Dendritic cell treated with granulocyte-macrophage colony-stimulating factor and Interleukin-4, amounts not matched to agents 40 ng/mL and 50 ng/mL, for 4 days (primary cell): ENCODE measurements around the gene ZFR2.

Experiments used
- H3K27ac Mint-ChIP-seq: one replicate; pipeline ENCODE4 v1.8.0; 2022; ENCODE audit warnings: mild to moderate bottlenecking, mixed read lengths
- H3K27me3 Mint-ChIP-seq: one replicate; pipeline ENCODE4 v1.8.0; 2022; ENCODE audit warnings: mild to moderate bottlenecking, mixed read lengths
- H3K36me3 Mint-ChIP-seq: one replicate; pipeline ENCODE4 v1.8.0; 2022; ENCODE audit warnings: low read depth, mixed read lengths
- H3K4me1 Mint-ChIP-seq: one replicate; pipeline ENCODE4 v1.8.0; 2022; ENCODE audit warnings: low read depth, mixed read lengths
- H3K4me3 Mint-ChIP-seq: one replicate; pipeline ENCODE4 v1.8.0; 2022; ENCODE audit warnings: mild to moderate bottlenecking, moderate library complexity, mixed read lengths
- H3K9me3 Mint-ChIP-seq: one replicate; pipeline ENCODE4 v1.8.0; 2022; ENCODE audit warnings: mixed read lengths
- intact Hi-C: fragments of 100-400 bp; cut with micrococcal nuclease; formaldehyde crosslinking; loops from one replicate; pipeline ENCODE4 v1.15.0; 2022

ZFR2 gene

DNA sequence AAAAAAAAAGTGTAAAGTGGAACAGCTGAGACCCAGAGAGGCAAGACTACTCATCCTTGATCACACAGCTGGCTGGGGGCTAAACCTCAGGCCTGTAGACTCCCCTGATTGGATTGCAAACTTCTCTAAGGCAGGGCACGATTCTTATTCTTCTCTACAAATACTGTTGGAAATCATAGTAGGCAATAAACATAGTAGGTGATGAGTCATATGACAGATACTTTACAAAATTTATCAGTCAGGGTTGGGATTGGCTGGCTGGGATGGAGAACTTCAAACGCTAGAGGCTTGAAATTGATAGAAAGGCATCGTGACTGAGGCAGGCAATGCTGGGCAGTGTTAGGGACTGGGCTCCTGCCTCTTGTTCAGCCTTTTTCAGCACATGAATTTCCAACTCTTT, 76.7 kb downstream of the ZFR2 start:
- Mint-ChIP-seq H3K4me3 (no peak overlapping the region), H3K4me1 (no peaks in the 10 kb centered on the region), H3K9me3 (peaks cover 19% of the 10 kb centered on the region), H3K27me3 (peaks cover 46% of the 10 kb centered on the region), H3K36me3 (no peaks in the 10 kb centered on the region), H3K27ac (no peak overlapping the region)
- intact Hi-C loops = no loop called here

DNA sequence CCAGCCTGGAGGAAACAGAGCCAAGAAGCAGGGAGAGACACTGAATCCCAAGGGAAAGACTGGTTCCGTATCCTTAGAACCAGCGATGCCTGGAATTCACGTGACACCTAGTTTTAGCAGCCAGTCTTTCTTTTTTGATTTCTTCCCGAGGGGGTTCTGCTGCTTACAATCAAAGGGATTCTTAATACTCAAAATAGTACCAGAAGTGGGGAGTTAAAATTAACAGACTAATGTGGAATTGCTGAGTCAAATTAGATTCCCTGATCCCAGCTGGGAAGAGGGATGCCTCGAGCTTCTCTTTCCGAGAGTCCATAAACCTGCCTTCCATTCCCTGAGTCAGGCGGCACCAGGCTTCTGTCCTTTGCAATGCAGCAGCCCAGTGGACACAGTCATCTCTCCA, 77.9 kb downstream of the ZFR2 start:
- Mint-ChIP-seq H3K27me3 (peaks cover 45% of the 10 kb centered on the region), H3K4me1 (no peaks in the 10 kb centered on the region), H3K36me3 (no peaks in the 10 kb centered on the region), H3K9me3 (peaks cover 8% of the 10 kb centered on the region), H3K4me3 (no peak overlapping the region), H3K27ac (no peak overlapping the region)
- intact Hi-C loops = no loop called here

DNA sequence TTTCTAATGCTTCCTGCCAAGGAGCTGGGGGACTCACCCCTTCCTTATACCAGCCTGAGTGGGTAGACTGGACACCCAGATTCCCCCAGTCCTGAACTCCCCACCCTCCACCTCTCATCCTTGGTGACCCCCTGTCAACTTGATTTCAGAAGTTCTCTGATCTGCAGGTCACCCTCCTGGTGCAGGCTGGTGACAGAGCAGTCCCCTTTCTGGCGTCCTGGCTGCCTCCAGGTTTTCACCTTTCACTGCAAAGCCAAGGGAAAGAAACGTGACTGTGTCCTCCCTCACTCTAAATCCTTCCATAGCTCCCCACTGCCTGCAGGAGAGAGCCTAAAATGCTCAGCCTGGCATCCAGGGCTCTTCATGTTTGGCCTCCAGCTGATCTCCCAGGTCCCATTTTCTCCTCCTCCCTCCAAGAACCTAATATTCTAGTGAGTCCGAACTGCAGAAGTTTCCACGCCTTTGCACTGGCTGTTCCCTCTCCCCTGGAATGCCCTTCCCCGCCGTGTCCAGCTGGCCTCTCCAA, 78.6 kb downstream of the ZFR2 start:
- Mint-ChIP-seq H3K9me3 (peaks cover 8% of the 10 kb centered on the region), H3K27ac (no peak overlapping the region), H3K27me3 (peaks cover 46% of the 10 kb centered on the region), H3K4me3 (no peak overlapping the region), H3K4me1 (peaks cover 2% of the 10 kb centered on the region), H3K36me3 (peaks cover 2% of the 10 kb centered on the region)
- intact Hi-C loops = no loop called here

DNA sequence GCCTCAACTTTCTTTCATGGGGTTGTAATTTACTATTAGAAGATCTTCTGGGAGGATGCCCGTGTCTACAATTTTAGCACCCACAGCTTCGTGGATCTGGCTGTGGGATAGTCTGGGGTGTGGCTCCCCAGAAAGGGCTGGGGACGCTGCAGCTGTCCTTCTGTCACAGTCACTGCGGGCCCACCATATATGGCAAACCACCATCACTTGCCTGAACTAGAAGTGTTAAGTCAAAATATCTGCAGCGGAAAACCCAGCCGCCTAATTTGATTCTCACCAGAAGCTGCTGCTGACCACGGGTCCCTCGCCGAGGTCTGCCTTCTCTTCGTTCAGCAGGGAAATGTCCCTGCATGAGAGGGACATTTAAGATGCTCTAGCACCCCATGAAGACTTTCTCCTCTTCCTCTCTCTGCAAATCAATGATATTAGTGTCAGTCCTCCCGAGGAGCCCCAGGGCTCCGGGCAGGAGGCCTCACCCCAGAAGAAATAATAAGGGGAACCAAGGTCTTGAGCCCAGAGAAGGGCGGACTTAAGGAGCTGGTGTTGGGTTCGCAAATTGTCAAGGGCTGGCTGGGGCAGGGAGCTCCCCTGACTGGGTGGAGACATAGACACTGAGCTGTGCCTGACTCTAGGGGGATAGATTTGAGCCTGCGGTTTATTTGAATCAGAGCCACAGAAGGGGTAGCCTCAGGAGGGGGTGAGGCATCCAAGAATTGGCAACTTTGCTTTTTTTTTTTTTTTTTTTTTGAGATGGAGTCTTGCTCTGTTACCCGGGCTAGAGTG, 79.7 kb downstream of the ZFR2 start:
- no peak overlapping the region for H3K4me3 Mint-ChIP-seq
- peaks cover 13% of the 10 kb centered on the region for H3K36me3 Mint-ChIP-seq
- intact Hi-C loops = no loop called here
- H3K9me3 Mint-ChIP-seq = peaks cover 8% of the 10 kb centered on the region
- H3K4me1 Mint-ChIP-seq = peaks cover 13% of the 10 kb centered on the region
- peaks cover 45% of the 10 kb centered on the region for H3K27me3 Mint-ChIP-seq
- H3K27ac Mint-ChIP-seq = no peak overlapping the region

DNA sequence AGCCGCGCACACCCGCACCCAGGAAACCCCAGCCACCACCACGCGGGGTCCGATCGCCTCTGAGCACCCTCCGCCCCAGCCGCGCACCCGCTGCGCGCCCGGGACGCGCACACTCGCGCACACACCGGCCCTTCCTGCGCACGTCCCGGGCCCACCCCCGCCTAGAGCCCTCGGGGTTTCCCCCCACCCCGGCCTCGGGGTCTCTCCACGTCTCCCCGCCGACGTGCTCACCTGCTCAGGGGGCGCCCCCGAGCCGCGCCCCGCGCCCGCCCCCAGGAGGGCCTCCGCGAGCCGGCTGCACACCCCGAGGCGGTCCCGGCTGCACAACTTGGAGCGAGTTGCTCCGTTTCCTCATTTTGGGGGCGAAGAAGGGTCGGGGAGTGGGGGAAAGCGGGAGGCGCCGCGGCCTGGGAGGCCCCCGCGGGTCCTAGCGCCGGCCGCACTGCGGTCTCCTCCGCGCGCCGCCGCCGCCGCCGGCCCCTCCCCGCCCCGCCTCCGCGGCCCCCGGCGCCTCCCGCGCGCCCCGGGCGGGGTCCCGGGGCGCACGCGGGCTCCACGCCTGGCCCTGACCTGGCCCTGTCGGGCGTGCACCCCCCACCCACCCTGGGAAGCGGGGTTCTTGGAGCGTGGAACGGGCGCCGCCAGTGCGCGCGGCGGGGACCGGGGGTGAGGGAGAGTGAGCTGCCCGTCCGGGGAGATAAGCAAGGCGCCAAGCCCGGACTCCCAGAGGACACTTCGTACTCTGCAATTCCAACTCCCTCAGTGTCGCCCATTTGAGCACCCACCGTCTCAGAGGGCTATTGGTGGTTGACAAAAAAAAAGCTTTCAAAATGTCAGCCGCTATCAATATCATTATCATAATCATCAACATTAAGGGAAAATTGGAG, 82.7 kb downstream of the ZFR2 start, which contains the start of gene MATK:
Gene MATK (minus strand): TSS at position 444 of the 887 bp plus-strand sequence. CDS start 1,246 bp downstream, outside the sequence.
- Mint-ChIP-seq H3K27ac (peak within 1 kb of the TSS; percentile 73), H3K9me3 (peaks cover 27% of the 10 kb centered on the region), H3K27me3 (peaks cover 33% of the 10 kb centered on the region), H3K4me1 (peaks cover 13% of the 10 kb centered on the region), H3K4me3 (peak within 1 kb of the TSS; percentile 82), H3K36me3 (peaks cover 43% of the 10 kb centered on the region)
- intact Hi-C loops = no loop called here

DNA sequence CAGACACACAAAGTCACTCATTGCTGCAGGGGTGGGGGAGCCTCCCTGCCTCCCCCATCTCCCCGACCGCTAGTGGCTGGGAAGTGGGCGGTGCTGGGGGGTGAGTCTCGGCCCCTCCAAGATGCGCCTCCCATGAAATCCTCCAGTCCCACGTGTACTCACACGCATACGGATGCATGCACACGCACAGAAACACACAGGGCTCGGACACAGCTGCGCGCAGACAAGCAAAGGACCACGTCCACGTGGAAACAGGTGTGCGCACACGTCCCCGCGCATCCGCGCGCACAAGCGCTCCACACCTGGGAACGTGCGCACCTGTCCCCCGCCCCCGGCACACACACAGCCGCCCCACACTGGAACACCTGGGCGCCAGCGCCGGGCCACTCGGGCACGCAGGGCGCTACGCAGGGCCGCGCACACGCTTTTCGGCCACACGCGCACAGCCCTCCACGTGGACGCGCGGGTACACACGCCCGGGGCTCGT, 83.3 kb downstream of the ZFR2 start:
- Mint-ChIP-seq H3K27me3 (peaks cover 26% of the 10 kb centered on the region), H3K9me3 (peaks cover 22% of the 10 kb centered on the region), H3K4me1 (peaks cover 13% of the 10 kb centered on the region), H3K36me3 (peaks cover 43% of the 10 kb centered on the region), H3K27ac (peak overlapping the region; percentile 73), H3K4me3 (peak overlapping the region; percentile 82)
- intact Hi-C loops = no loop called here

DNA sequence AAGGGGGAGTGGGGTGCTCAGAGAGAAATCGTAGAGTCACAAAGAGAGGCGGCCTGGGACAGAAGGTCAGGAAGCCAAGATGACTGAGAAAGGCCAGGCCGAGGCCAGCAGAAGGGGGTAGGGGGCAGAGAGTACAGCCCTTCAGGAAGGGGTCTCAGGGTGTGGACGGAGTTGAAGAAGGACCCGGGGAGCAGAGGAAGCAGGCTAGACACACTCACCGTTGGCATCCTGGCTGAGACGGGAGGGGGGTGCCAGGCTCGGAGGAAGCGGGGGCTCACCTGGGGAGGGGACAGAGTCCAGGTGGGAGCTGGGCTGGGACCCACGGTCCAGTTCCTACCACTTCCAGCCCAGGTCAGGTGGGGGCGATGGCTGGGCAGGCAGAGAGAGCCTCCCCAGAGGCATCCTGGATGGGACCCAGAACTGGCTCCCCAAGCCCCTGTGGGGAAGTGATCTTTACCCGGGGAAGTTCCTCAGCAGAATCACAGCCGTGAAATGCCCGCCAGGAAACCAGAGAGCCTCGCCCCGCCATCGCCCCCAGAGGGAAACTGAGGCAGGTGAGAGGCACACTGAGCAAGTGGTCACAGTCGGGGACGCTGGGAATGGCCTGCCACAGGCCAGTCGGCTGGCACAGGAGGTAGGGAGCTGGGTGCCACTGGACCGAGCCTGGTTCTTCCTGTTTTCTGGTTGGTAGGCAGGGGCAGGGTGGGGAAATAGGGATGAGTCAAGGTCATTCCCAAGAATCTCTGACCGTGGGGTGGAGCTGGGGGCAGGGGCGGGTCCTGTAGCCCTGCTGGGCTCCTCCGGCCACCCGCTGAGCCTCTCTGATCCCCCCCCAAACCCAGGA, 84.0 kb downstream of the ZFR2 start:
- peaks cover 13% of the 10 kb centered on the region for H3K4me1 Mint-ChIP-seq
- H3K36me3 Mint-ChIP-seq = peaks cover 43% of the 10 kb centered on the region
- peak overlapping the region; percentile 73 for H3K27ac Mint-ChIP-seq
- intact Hi-C loops = no loop called here
- peaks cover 22% of the 10 kb centered on the region for H3K9me3 Mint-ChIP-seq
- peaks cover 21% of the 10 kb centered on the region for H3K27me3 Mint-ChIP-seq
- peak overlapping the region; percentile 82 for H3K4me3 Mint-ChIP-seq

DNA sequence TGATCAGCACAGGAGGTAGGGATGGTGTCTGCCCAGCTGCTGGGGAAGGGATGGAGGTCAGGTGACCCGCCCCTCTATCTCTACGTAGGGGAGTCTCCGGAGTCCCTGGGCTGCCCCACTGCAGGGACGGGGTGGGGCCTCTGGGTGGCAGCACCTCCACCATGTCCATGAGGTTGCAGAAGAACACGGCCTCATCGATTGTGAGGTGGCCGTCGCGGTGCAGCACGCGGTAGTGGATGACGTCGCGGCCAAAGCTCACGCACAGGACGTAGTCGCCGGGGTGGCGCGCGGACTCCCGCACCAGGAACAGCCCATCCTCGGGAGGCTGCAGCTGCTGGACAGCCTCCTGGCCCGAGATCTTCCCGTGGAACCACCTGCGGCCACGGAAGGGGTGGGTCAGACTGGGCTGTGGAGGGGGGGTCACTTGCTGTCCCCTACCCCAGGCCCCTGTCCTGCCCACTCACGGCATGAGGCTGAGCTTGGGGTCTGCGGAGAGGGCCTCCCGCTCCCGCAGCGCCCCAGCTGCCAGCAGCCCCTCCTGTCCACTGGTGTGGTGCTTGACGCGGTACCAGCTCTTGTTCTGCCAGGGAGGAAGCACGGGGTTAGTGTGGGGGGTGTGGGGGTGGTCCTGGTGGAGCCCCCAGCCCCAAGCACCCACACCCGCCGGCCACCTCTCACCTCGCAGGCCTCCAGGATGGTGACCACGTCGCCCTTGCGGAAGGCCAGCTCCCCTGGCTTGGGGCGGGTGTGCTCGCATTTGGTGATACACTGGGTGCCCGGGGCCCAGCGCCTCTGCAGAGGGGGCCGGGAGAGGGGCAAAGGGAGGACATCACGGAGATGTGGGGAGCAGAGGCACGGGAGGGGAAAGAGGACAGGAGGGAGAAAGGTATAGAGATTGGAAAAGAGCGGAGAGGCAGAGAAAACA, 84.9 kb downstream of the ZFR2 start:
- peaks cover 13% of the 10 kb centered on the region for H3K4me1 Mint-ChIP-seq
- H3K36me3 Mint-ChIP-seq = peaks cover 43% of the 10 kb centered on the region
- peak overlapping the region; percentile 82 for H3K4me3 Mint-ChIP-seq
- peaks cover 22% of the 10 kb centered on the region for H3K9me3 Mint-ChIP-seq
- H3K27me3 Mint-ChIP-seq = peaks cover 13% of the 10 kb centered on the region
- H3K27ac Mint-ChIP-seq = peak overlapping the region; percentile 73
- intact Hi-C loops = no loop called here

DNA sequence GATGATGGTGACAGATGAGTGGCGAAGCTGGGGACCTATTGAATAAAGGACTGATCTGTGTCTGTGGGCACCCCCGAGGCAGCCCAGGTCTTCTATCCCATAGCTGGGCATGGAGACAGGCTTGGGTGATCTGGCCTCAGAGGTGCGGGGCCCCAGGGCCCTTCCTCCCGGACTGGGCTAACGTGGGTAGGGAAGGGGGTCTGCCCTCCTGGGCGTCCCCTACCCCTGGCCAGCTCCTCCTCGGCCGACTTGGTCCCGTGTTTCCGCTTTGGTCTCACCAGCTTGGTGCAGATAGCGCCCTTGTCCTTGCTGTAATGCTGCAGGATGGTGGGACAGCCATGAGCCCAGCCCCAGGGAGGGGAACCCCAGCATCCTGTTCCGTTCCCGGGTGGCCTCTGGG, 85.9 kb downstream of the ZFR2 start:
- no peak overlapping the region for H3K27ac Mint-ChIP-seq
- peaks cover 22% of the 10 kb centered on the region for H3K9me3 Mint-ChIP-seq
- peaks cover 52% of the 10 kb centered on the region for H3K36me3 Mint-ChIP-seq
- no peak overlapping the region for H3K4me3 Mint-ChIP-seq
- intact Hi-C loops = no loop called here
- H3K27me3 Mint-ChIP-seq = peaks cover 7% of the 10 kb centered on the region
- H3K4me1 Mint-ChIP-seq = peaks cover 13% of the 10 kb centered on the region

DNA sequence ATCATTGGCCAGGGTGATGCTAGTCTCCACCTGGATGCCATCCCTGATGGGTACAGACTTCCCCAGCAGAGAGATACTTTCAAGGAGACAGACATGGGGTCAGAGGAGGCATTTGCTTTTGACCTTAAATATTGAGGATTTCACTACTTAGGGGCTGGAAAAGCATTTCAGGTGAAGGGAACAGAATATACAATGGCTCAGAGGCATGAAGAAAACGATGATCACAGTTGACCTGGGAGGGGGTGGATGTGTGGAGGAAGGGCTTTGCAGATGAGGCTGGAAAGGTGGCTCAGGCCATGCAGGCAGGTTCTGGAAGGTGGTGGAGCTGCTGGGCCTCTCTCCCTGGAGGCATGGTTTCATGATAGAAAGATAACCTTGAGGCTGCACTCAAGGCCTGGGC, 86.5 kb downstream of the ZFR2 start:
- Mint-ChIP-seq H3K27ac (no peak overlapping the region), H3K36me3 (peaks cover 56% of the 10 kb centered on the region), H3K4me3 (no peak overlapping the region), H3K27me3 (peaks cover 7% of the 10 kb centered on the region), H3K9me3 (peaks cover 22% of the 10 kb centered on the region), H3K4me1 (peaks cover 13% of the 10 kb centered on the region)
- intact Hi-C loops = no loop called here

DNA sequence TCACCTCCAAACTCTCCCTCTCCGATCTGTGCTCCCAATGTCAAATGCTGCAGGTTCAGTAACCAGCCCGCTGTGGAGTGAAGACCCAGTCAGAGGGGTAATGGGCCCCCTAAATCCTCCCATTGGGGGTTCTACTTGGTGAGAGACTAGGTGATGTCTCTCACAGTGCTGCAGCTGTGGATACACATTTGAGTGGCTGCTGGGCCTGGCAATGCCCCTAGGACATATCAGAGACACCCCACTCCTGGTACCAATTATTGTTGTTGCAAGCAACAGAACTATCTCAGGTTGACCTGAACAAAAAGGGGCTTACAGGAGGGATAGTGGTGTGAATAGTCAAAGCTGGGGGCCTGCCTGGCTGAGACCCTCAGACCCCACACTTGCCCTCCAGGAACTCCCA, 87.2 kb downstream of the ZFR2 start:
- no peak overlapping the region for H3K4me3 Mint-ChIP-seq
- H3K9me3 Mint-ChIP-seq = peaks cover 25% of the 10 kb centered on the region
- intact Hi-C loops = no loop called here
- H3K36me3 Mint-ChIP-seq = peaks cover 57% of the 10 kb centered on the region
- peaks cover 4% of the 10 kb centered on the region for H3K27me3 Mint-ChIP-seq
- H3K27ac Mint-ChIP-seq = no peak overlapping the region
- peaks cover 19% of the 10 kb centered on the region for H3K4me1 Mint-ChIP-seq

DNA sequence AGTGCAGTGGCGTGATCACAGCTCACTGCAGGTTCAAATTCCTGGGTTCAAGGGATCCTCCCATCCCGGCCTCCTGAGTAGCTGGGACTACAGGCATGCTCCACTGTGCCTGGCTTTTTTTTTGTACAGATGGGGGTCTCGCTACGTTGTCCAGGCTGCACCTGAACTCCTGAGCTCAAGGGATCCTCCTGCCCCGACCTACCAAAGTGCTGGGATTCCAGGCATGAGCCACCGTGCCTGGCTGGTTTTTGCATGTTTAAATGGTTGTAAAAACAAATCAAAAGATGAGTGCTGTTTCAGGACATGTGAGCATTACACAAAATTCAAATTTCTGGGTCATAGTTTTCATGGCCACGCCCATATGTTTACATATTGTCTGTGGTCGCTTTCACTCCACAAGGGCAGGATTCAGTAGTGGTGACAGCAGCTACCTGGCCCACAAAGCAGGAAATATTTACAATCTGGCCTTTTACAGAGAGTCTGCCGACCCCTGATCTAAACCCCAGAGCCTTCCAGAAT, 88.0 kb downstream of the ZFR2 start:
- peaks cover 57% of the 10 kb centered on the region for H3K36me3 Mint-ChIP-seq
- peaks cover 29% of the 10 kb centered on the region for H3K9me3 Mint-ChIP-seq
- H3K27ac Mint-ChIP-seq = no peak overlapping the region
- H3K27me3 Mint-ChIP-seq = peaks cover 1% of the 10 kb centered on the region
- intact Hi-C loops = no loop called here
- H3K4me3 Mint-ChIP-seq = no peak overlapping the region
- H3K4me1 Mint-ChIP-seq = peaks cover 19% of the 10 kb centered on the region
